GM12878 (cell line): ENCODE measurements around the gene CDYL. TPM values are rescaled to one million over a fixed set of nuclear protein-coding genes. Genes with fewer than 3 reads are reported as not detected.

Experiments
- ATAC-seq: fragments of 200-7000 bp; cut with Tn5 transposase; 3 replicates; pipeline ENCODE4 v1.9.1; 2020; ENCODE audit warnings: mild to moderate bottlenecking, moderate library complexity
- BruUV-seq: library from RNA; stranded (reverse); fragments of 400-500 nt; replicated peaks from 2 replicates; lab custom pipeline; 2021; lab: Mats Ljungman, UMichigan
- CTCF ChIA-PET: fragments of 300-600 bp; sonication (Branson Sonifier 250); formaldehyde crosslinking; extraction: SDS; loops from one replicate; lab custom pipeline; 2021; ENCODE audit warnings: inconsistent platforms; lab: Yijun Ruan, JAX
- POLR2A ChIA-PET: fragments of 350-600 bp; formaldehyde crosslinking; extraction: SDS; loops from one replicate; lab custom pipeline; 2021; ENCODE audit warnings: inconsistent platforms; lab: Charles Lee
- RAD21 ChIA-PET: fragments of 300-600 bp; sonication (Branson Sonifier 250); formaldehyde crosslinking; loops from one replicate; lab custom pipeline; 2023; ENCODE audit warnings: antibody characterized with exemption; ENCODE audit not compliant: unreplicated experiment; lab: Charles Lee
- SMC1A ChIA-PET: fragments of 300-600 bp; sonication (Branson Sonifier 250); formaldehyde crosslinking; loops from one replicate; lab custom pipeline; 2023; ENCODE audit not compliant: unreplicated experiment, uncharacterized antibody; lab: Charles Lee
- DNase-seq: peaks from one replicate; pipeline ENCODE4 v3.0.0-alpha.2; 2011; ENCODE audit warnings: low read depth, low spot score
- FAIRE-seq: peaks from 3 replicates; lab custom pipeline; 2011; peaks lifted over from hg19 to GRCh38; lab: Jason Lieb, UNC
- H2AFZ ChIP-seq: 2 replicates; pipeline ENCODE4 v1.6.0; 2011; ENCODE audit warnings: low read depth, low read length, control low read depth; ENCODE audit not compliant: control insufficient read depth
- H3K27ac ChIP-seq: 2 replicates; pipeline ENCODE4 v1.5.1; 2011; ENCODE audit warnings: control low read depth; ENCODE audit not compliant: control insufficient read depth, insufficient read depth
- H3K27me3 ChIP-seq, 2 experiments: replicated peaks in 1 of 2; 2 replicates each; pipeline versions ENCODE4 v1.6.0 to v1.6.1; 2011; ENCODE audit warnings: low read length in 1 of 2; ENCODE audit not compliant: control insufficient read depth in 2 of 2, insufficient read depth in 2 of 2
- H3K36me3 ChIP-seq, 2 experiments: 2 replicates each; pipeline ENCODE4 v1.5.1; 2011; ENCODE audit warnings: low read length in 1 of 2; ENCODE audit not compliant: control insufficient read depth in 2 of 2, insufficient read depth in 2 of 2
- H3K4me1 ChIP-seq: 2 replicates; pipeline ENCODE4 v1.6.1; 2011; ENCODE audit warnings: mild to moderate bottlenecking, low read length, moderate library complexity, mixed read lengths; ENCODE audit not compliant: control insufficient read depth, insufficient read depth
- H3K4me2 ChIP-seq: 2 replicates; pipeline ENCODE4 v1.6.0; 2011; ENCODE audit warnings: control low read depth; ENCODE audit not compliant: control insufficient read depth, insufficient read depth
- H3K4me3 ChIP-seq: fragments of 200-600 bp; sonication (generic); 2 replicates; pipeline ENCODE4 v1.5.1; 2016
- H3K79me2 ChIP-seq: 2 replicates; pipeline ENCODE4 v1.6.0; 2011; ENCODE audit warnings: low read length; ENCODE audit not compliant: control insufficient read depth, insufficient read depth
- H3K9ac ChIP-seq: 2 replicates; pipeline ENCODE4 v1.8.0; 2011; ENCODE audit warnings: low read length, control low read depth, mixed read lengths; ENCODE audit not compliant: control insufficient read depth, insufficient read depth
- H3K9me3 ChIP-seq: replicated peaks from 3 replicates; pipeline ENCODE4 v1.5.1; 2011; ENCODE audit warnings: mild to moderate bottlenecking, low read length; ENCODE audit not compliant: control insufficient read depth, insufficient read depth
- H4K20me1 ChIP-seq: 2 replicates; pipeline ENCODE4 v1.6.0; 2011; ENCODE audit not compliant: control insufficient read depth, insufficient read depth
- CBFB ChIP-seq: IDR thresholded peaks from 2 replicates; pipeline ENCODE4 v1.6.1; 2016; ENCODE audit warnings: antibody characterized with exemption, low read depth
- E2F4 ChIP-seq: IDR thresholded peaks from 2 replicates; pipeline ENCODE4 v1.6.1; 2012; ENCODE audit warnings: low read depth, low read length, improper control_type of control experiment
- HDAC6 ChIP-seq: fragments of 200-600 bp; sonication (generic); IDR thresholded peaks from one replicate; pipeline ENCODE4 v1.8.0; 2017; ENCODE audit warnings: antibody characterized with exemption; ENCODE audit not compliant: unreplicated experiment
- IKZF2 ChIP-seq, 2 experiments: fragments of 450-650 bp; IDR thresholded peaks; 2 replicates each; pipeline ENCODE4 v1.6.1; 2017; ENCODE audit warnings: mild to moderate bottlenecking in 2 of 2, moderate library complexity in 2 of 2
- MEF2B ChIP-seq: fragments of 450-650 bp; IDR thresholded peaks from 2 replicates; pipeline ENCODE4 v1.6.1; 2018; ENCODE audit warnings: mild to moderate bottlenecking, moderate library complexity; ENCODE audit not compliant: partially characterized antibody, poor library complexity, severe bottlenecking
- MLLT1 ChIP-seq: fragments of 450-650 bp; IDR thresholded peaks from 2 replicates; pipeline ENCODE4 v1.6.1; 2016; ENCODE audit warnings: mild to moderate bottlenecking
- MTA2 ChIP-seq: fragments of 450-650 bp; IDR thresholded peaks from 2 replicates; pipeline ENCODE4 v1.6.1; 2016; ENCODE audit warnings: low read depth, mild to moderate bottlenecking, moderate library complexity
- TAF1 ChIP-seq: IDR thresholded peaks from 2 replicates; pipeline ENCODE4 v1.6.1; 2011; ENCODE audit warnings: mild to moderate bottlenecking, low read depth, low read length, borderline replicate concordance
- ZBTB33 ChIP-seq: fragments of 450-650 bp; IDR thresholded peaks from 2 replicates; pipeline ENCODE4 v1.6.1; 2017; ENCODE audit warnings: mild to moderate bottlenecking
- WGBS: methylation state at CpG from one replicate; pipeline ENCODE4 v1.1.6; 2016; ENCODE audit warnings: low lambda C conversion rate; ENCODE audit not compliant: insufficient replicate concordance, insufficient coverage; ENCODE audit errors: missing lambda C conversion rate; 5-methylcytosine and 5-hydroxymethylcytosine counted together
- in situ Hi-C: fragments of 300-500 bp; cut with MboI; formaldehyde crosslinking; loops from 9 replicates; pipeline ENCODE4 v1.14.3; 2018; ENCODE audit warnings: mixed read lengths
- intact Hi-C: fragments of 100-400 bp; cut with micrococcal nuclease; formaldehyde crosslinking; loops from one replicate; pipeline ENCODE4 v1.14.2; 2022; ENCODE audit not compliant: unreplicated experiment
- polyA plus RNA-seq, 11 experiments: library from polyadenylated mRNA; depleted of rRNA in 4 of 11; unstranded in 6 of 11; stranded (reverse) in 5 of 11; fragments of >200 nt; fragmentation: Nextera tagmentation in 4 of 11; fragmentation: Illumina TruSeq in 1 of 11; extraction: Ambion mirVana in 4 of 11; extraction: Trizol in 1 of 11; gene quantifications; 1 replicate in 1 of 11; 2 replicates in 10 of 11; pipeline versions ENCODE4 v1.2.1 to v1.2.3, GENCODE V29; 2011 to 2016; ENCODE audit warnings: inconsistent platforms in 2 of 11, missing spikeins in 2 of 11, low read depth in 1 of 11
- total RNA-seq, 4 experiments: library from RNA; depleted of rRNA in 3 of 4; stranded (reverse); fragments of >200 nt in 3 of 4; fragmentation: Illumina TruSeq in 1 of 4; extraction: Trizol in 1 of 4; gene quantifications; 2 replicates each; pipeline versions ENCODE4 v1.2.1 to v1.2.3, GENCODE V29; 2013 to 2021
- TF ChIP-seq, protein P1 (sequence below): fragments of 150-350 bp; IDR thresholded peaks from 2 replicates; pipeline ENCODE4 v1.6.1; 2016; ENCODE audit warnings: low read depth, low read length

CDYL gene
- total and polyA plus RNA-seq, 10 of the 15 experiments (the other 5 are each of a cell fraction or from before 2014, with no cell fraction given), result 9.3 to 61.2 (median 28.5) TPM

- no TSS peak for BruUV-seq
- H3K36me3 ChIP-seq, result no peaks in the 10 kb centered on the region
- H3K4me2 ChIP-seq, result peak overlapping the region; percentile 92
- H3K27me3 ChIP-seq, result peaks cover 3% of the 10 kb centered on the region in 2 experiments; a peak in 2 of 4 replicates
- peak overlapping the region; percentile 9 for H2AFZ ChIP-seq
- in situ Hi-C loops (loop anchor here (10.0 kb wide), 1 partner anchor 752 kb away; a partner anchor contains a TSS), intact Hi-C loops (loop anchor here (2.0 kb wide), 3 partner anchors 124 to 226 kb away; no protein-coding TSS in a partner anchor)
- SMC1A ChIA-PET, result interaction anchor here (1.0 to 12.1 kb wide), 11 partner anchors 10 to 165 kb away, joined by 3 to 237 read pairs (median 5); no protein-coding TSS in a partner anchor
- peaks cover 30% of the 10 kb centered on the region for H3K4me1 ChIP-seq
- H4K20me1 ChIP-seq, result 0 out of 2 replicates have a peak, but pooled peaks cover 3% of the 10 kb centered on the region
- CTCF ChIA-PET, result interaction anchor here (0.6 to 1.5 kb wide), 10 partner anchors 9 to 159 kb away, joined by 3 to 6 read pairs (median 4); no protein-coding TSS in a partner anchor
- peak overlapping the region; percentile 89 for H3K4me3 ChIP-seq
- peaks cover 46% of the 10 kb centered on the region for H3K79me2 ChIP-seq
- H3K27ac ChIP-seq, result peak overlapping the region; percentile 60
- DNase-seq (no peak), FAIRE-seq (no peak), ATAC-seq (peak; percentile 36)
- H3K9ac ChIP-seq, result peak overlapping the region; percentile 59
- RAD21 ChIA-PET, result interaction anchor here (0.7 to 11.3 kb wide), 12 partner anchors 10 to 227 kb away, joined by 3 to 203 read pairs (median 4); partner anchors contain the start of gene RPP40
- POLR2A ChIA-PET, result interaction anchor here (0.6 to 2.9 kb wide), 8 partner anchors 13 to 433 kb away, joined by 3 to 18 read pairs (median 4); no protein-coding TSS in a partner anchor
- WGBS, result under 1% methylated on average over 42 of the region's 107 CpGs
- peaks cover 3% of the 10 kb centered on the region; the same call in 2 of the 3 replicates for H3K9me3 ChIP-seq
- TF ChIP-seq ZBTB33 (no peak), CBFB (peak; percentile 65; the same call in 1 of the 2 replicates), MLLT1 (0 out of 2 replicates have a peak, but pooled peaks have one; percentile 29), TAF1 (peak; percentile 43), HDAC6 (no peak), E2F4 (peak; percentile 36; the same call in 1 of the 2 replicates), IKZF2 (IDR thresholded peaks at IDR 0.05) (peak; percentile 37 to 44; a peak in 1 of 4 replicates), MEF2B (peak; percentile 32), MTA2 (peak; percentile 78)
- TF ChIP-seq, protein P1, sequence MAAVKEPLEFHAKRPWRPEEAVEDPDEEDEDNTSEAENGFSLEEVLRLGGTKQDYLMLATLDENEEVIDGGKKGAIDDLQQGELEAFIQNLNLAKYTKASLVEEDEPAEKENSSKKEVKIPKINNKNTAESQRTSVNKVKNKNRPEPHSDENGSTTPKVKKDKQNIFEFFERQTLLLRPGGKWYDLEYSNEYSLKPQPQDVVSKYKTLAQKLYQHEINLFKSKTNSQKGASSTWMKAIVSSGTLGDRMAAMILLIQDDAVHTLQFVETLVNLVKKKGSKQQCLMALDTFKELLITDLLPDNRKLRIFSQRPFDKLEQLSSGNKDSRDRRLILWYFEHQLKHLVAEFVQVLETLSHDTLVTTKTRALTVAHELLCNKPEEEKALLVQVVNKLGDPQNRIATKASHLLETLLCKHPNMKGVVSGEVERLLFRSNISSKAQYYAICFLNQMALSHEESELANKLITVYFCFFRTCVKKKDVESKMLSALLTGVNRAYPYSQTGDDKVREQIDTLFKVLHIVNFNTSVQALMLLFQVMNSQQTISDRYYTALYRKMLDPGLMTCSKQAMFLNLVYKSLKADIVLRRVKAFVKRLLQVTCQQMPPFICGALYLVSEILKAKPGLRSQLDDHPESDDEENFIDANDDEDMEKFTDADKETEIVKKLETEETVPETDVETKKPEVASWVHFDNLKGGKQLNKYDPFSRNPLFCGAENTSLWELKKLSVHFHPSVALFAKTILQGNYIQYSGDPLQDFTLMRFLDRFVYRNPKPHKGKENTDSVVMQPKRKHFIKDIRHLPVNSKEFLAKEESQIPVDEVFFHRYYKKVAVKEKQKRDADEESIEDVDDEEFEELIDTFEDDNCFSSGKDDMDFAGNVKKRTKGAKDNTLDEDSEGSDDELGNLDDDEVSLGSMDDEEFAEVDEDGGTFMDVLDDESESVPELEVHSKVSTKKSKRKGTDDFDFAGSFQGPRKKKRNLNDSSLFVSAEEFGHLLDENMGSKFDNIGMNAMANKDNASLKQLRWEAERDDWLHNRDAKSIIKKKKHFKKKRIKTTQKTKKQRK, result no peak
Measured at GRCh38 chr6:4776493-4777393, 539 bp downstream of the CDYL start.
